Panc1 (cell line): ENCODE results near the gene DUSP18. TPM values are rescaled to one million over a fixed set of nuclear protein-coding genes. Genes with fewer than 3 reads are reported as not detected.

ENCODE experiments used
- ATAC-seq: fragments of 200-7000 bp; cut with Tn5 transposase; 2 replicates; pipeline ENCODE4 v1.9.1; 2020; ENCODE audit warnings: mild to moderate bottlenecking, moderate library complexity
- BruUV-seq: library from RNA; stranded (reverse); fragments of 400-500 nt; replicated peaks from 2 replicates; lab custom pipeline; 2021; lab: Mats Ljungman, UMichigan
- CTCF ChIA-PET: fragments of 300-600 bp; sonication (Branson Sonifier 250); formaldehyde crosslinking; loops from one replicate; lab custom pipeline; 2022; ENCODE audit warnings: antibody characterized with exemption; lab: Charles Lee
- POLR2A ChIA-PET: fragments of 300-600 bp; sonication (Branson Sonifier 250); formaldehyde crosslinking; loops from one replicate; lab custom pipeline; 2022; ENCODE audit warnings: antibody characterized with exemption; lab: Charles Lee
- DNase-seq: peaks from one replicate; pipeline ENCODE4 v3.0.0-alpha.2; 2010; ENCODE audit warnings: low read depth, low spot score
- H3K27ac ChIP-seq: 2 replicates; pipeline ENCODE4 v1.5.1; 2011; ENCODE audit warnings: mild to moderate bottlenecking, low read length, inconsistent platforms
- H3K27me3 ChIP-seq: fragments of 200-500 bp; sonication (Bioruptor generic); 2 replicates; pipeline ENCODE4 v1.6.0; 2014; ENCODE audit warnings: low read length, inconsistent platforms; ENCODE audit not compliant: control insufficient read depth, insufficient read depth
- H3K36me3 ChIP-seq: fragments of 200-500 bp; sonication (Bioruptor generic); 2 replicates; pipeline ENCODE4 v1.5.1; 2014; ENCODE audit warnings: inconsistent platforms, mild to moderate bottlenecking, low read length, moderate library complexity; ENCODE audit not compliant: control insufficient read depth, insufficient read depth
- H3K4me1 ChIP-seq: 2 replicates; pipeline ENCODE4 v1.5.1; 2011; ENCODE audit warnings: inconsistent platforms, mild to moderate bottlenecking, low read length, moderate library complexity; ENCODE audit not compliant: control insufficient read depth, insufficient read depth
- H3K4me3 ChIP-seq, 2 experiments: 2 replicates each; pipeline ENCODE4 v1.5.1; 2011 to 2012; ENCODE audit warnings: low read depth in 2 of 2, low read length in 2 of 2, mild to moderate bottlenecking in 2 of 2, inconsistent platforms in 1 of 2, moderate library complexity in 1 of 2
- H3K9me3 ChIP-seq: fragments of 200-500 bp; sonication (Bioruptor generic); 2 replicates; pipeline ENCODE4 v1.5.1; 2014; ENCODE audit warnings: low read depth, mild to moderate bottlenecking, inconsistent platforms, low read length, moderate library complexity; ENCODE audit not compliant: control insufficient read depth, insufficient read depth
- POLR2AphosphoS5 ChIP-seq: IDR thresholded peaks from 2 replicates; pipeline ENCODE4 v1.6.1; 2012; ENCODE audit warnings: mild to moderate bottlenecking, low read depth, low read length, moderate library complexity
- REST ChIP-seq, 2 experiments: IDR thresholded peaks; 2 replicates each; pipeline ENCODE4 v1.6.1; 2011 to 2012; ENCODE audit warnings: low read depth in 2 of 2, control low read depth in 1 of 2, low read length in 1 of 2, mild to moderate bottlenecking in 1 of 2, moderate library complexity in 1 of 2; ENCODE audit not compliant: insufficient read depth in 1 of 2
- SIN3A ChIP-seq: IDR thresholded peaks from 2 replicates; pipeline ENCODE4 v1.6.1; 2012; ENCODE audit warnings: low read depth, mild to moderate bottlenecking, low read length, moderate library complexity, borderline replicate concordance; ENCODE audit not compliant: insufficient read depth
- TCF7L2 ChIP-seq: IDR thresholded peaks from 2 replicates; pipeline ENCODE4 v1.6.1; 2011; ENCODE audit warnings: mild to moderate bottlenecking, low read depth, low read length, inconsistent platforms
- in situ Hi-C: cut with HindIII; loops from 2 replicates; pipeline ENCODE4 v1.10.0; 2016; ENCODE audit warnings: low sequenced_read_pairs, low pct_unique_long_range_greater_than_20kb
- intact Hi-C: fragments of 100-400 bp; cut with micrococcal nuclease; formaldehyde crosslinking; loops from one replicate; pipeline ENCODE4 v1.10.0; 2022; ENCODE audit not compliant: unreplicated experiment
- total RNA-seq: library from RNA; stranded (reverse); gene quantifications from one replicate; pipeline ENCODE4 v1.2.1, GENCODE V29; 2021; ENCODE audit not compliant: unreplicated experiment
- TF ChIP-seq, protein P1 (sequence below): fragments of 450-650 bp; IDR thresholded peaks from 2 replicates; pipeline ENCODE4 v1.5.1; 2017; ENCODE audit warnings: mild to moderate bottlenecking

Gene DUSP18
- total RNA-seq, 1 experiment from 2014 or later = 15.4 TPM

DNA sequence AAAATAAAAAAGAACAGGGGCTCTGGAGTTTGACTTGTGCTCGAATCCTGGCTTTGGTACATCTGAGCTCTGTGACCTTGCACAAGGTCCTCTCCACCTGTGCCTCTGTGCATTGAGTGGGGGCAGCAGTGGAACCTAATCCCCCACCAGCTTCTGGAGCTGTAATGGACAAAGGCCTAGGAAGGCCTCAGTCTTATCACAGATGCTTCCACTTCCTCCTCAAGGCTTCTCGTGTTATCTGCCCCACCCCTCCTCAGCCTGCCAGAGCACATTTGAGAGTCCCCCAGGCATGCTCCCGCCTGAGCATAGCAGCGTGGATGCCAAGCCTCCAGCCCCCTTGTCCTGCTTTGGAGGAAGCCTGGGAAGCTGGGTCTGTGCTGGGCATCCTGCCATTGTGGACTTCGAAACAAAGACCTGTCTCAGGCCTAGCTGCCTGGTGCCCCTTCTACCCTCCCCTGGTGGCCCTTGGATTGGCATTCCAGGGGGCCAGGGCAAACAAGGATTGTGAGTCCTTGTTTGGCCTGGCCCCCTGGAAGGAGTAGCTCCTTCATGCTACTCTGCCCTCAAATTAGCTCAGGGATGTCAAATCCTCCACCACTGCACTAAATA, 17.1 kb downstream of the DUSP18 start:
- Histone ChIP-seq H3K27me3 (no peaks in the 10 kb centered on the region), H3K4me3 (no peak overlapping the region), H3K9me3 (no peaks in the 10 kb centered on the region), H3K27ac (no peak overlapping the region), H3K4me1 (no peaks in the 10 kb centered on the region), H3K36me3 (no peaks in the 10 kb centered on the region)
- DNase-seq (no peak), ATAC-seq (no peak)
- BruUV-seq = no TSS peak
- TF ChIP-seq, protein P1, sequence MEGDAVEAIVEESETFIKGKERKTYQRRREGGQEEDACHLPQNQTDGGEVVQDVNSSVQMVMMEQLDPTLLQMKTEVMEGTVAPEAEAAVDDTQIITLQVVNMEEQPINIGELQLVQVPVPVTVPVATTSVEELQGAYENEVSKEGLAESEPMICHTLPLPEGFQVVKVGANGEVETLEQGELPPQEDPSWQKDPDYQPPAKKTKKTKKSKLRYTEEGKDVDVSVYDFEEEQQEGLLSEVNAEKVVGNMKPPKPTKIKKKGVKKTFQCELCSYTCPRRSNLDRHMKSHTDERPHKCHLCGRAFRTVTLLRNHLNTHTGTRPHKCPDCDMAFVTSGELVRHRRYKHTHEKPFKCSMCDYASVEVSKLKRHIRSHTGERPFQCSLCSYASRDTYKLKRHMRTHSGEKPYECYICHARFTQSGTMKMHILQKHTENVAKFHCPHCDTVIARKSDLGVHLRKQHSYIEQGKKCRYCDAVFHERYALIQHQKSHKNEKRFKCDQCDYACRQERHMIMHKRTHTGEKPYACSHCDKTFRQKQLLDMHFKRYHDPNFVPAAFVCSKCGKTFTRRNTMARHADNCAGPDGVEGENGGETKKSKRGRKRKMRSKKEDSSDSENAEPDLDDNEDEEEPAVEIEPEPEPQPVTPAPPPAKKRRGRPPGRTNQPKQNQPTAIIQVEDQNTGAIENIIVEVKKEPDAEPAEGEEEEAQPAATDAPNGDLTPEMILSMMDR = no peak
- no peak for TF ChIP-seq REST (IDR thresholded peaks at IDR 0.05; ENCODE audit: insufficient read depth in 1 of 2, low read depth in 2 of 2, low read length in 1 of 2)
- TF ChIP-seq TCF7L2 = no peak
- TF ChIP-seq POLR2AphosphoS5 = no peak
- no peak for TF ChIP-seq SIN3A
- in situ Hi-C loops = no loop called here
- intact Hi-C loops = no loop called here
- POLR2A ChIA-PET = no interaction called here
- CTCF ChIA-PET = no interaction called here

- DNase-seq (no peak), ATAC-seq (peak; percentile 90)
- Histone ChIP-seq H3K4me1 (no peaks in the 10 kb centered on the region), H3K36me3 (no peaks in the 10 kb centered on the region), H3K9me3 (no peaks in the 10 kb centered on the region), H3K27ac (no peak overlapping the region), H3K4me3 (no peak overlapping the region), H3K27me3 (no peaks in the 10 kb centered on the region)
- ChIA-PET POLR2A (no interaction called here), CTCF (no interaction called here)
- in situ Hi-C loops (no loop called here), intact Hi-C loops (no loop called here)
- no TSS peak for BruUV-seq
- TF ChIP-seq SIN3A (no peak), TCF7L2 (0 out of 2 replicates have a peak, but pooled peaks have one; percentile 32), REST (IDR thresholded peaks at IDR 0.05; ENCODE audit: insufficient read depth in 1 of 2, low read depth in 2 of 2, low read length in 1 of 2) (no peak)
These were observed 18.2 kb downstream of the DUSP18 start for GRCh38 chr22:30649430-30650007.
